Panc1 (cell line): ENCODE data around the gene IGF2R. TPM values are rescaled to one million over a fixed set of nuclear protein-coding genes. Genes with fewer than 3 reads are reported as not detected.

Experiments used
- ATAC-seq: fragments of 200-7000 bp; cut with Tn5 transposase; 2 replicates; pipeline ENCODE4 v1.9.1; 2020; ENCODE audit warnings: mild to moderate bottlenecking, moderate library complexity
- BruUV-seq: library from RNA; stranded (reverse); fragments of 400-500 nt; replicated peaks from 2 replicates; lab custom pipeline; 2021; lab: Mats Ljungman, UMichigan
- CTCF ChIA-PET: fragments of 300-600 bp; sonication (Branson Sonifier 250); formaldehyde crosslinking; loops from one replicate; lab custom pipeline; 2022; ENCODE audit warnings: antibody characterized with exemption; lab: Charles Lee
- POLR2A ChIA-PET: fragments of 300-600 bp; sonication (Branson Sonifier 250); formaldehyde crosslinking; loops from one replicate; lab custom pipeline; 2022; ENCODE audit warnings: antibody characterized with exemption; lab: Charles Lee
- DNase-seq: peaks from one replicate; pipeline ENCODE4 v3.0.0-alpha.2; 2010; ENCODE audit warnings: low read depth, low spot score
- H3K27ac ChIP-seq: 2 replicates; pipeline ENCODE4 v1.5.1; 2011; ENCODE audit warnings: mild to moderate bottlenecking, low read length, inconsistent platforms
- H3K27me3 ChIP-seq: fragments of 200-500 bp; sonication (Bioruptor generic); 2 replicates; pipeline ENCODE4 v1.6.0; 2014; ENCODE audit warnings: low read length, inconsistent platforms; ENCODE audit not compliant: control insufficient read depth, insufficient read depth
- H3K36me3 ChIP-seq: fragments of 200-500 bp; sonication (Bioruptor generic); 2 replicates; pipeline ENCODE4 v1.5.1; 2014; ENCODE audit warnings: inconsistent platforms, mild to moderate bottlenecking, low read length, moderate library complexity; ENCODE audit not compliant: control insufficient read depth, insufficient read depth
- H3K4me1 ChIP-seq: 2 replicates; pipeline ENCODE4 v1.5.1; 2011; ENCODE audit warnings: inconsistent platforms, mild to moderate bottlenecking, low read length, moderate library complexity; ENCODE audit not compliant: control insufficient read depth, insufficient read depth
- H3K4me3 ChIP-seq, 2 experiments: 2 replicates each; pipeline ENCODE4 v1.5.1; 2011 to 2012; ENCODE audit warnings: low read depth in 2 of 2, low read length in 2 of 2, mild to moderate bottlenecking in 2 of 2, inconsistent platforms in 1 of 2, moderate library complexity in 1 of 2
- H3K9me3 ChIP-seq: fragments of 200-500 bp; sonication (Bioruptor generic); 2 replicates; pipeline ENCODE4 v1.5.1; 2014; ENCODE audit warnings: low read depth, mild to moderate bottlenecking, inconsistent platforms, low read length, moderate library complexity; ENCODE audit not compliant: control insufficient read depth, insufficient read depth
- POLR2AphosphoS5 ChIP-seq: IDR thresholded peaks from 2 replicates; pipeline ENCODE4 v1.6.1; 2012; ENCODE audit warnings: mild to moderate bottlenecking, low read depth, low read length, moderate library complexity
- REST ChIP-seq, 2 experiments: IDR thresholded peaks; 2 replicates each; pipeline ENCODE4 v1.6.1; 2011 to 2012; ENCODE audit warnings: low read depth in 2 of 2, control low read depth in 1 of 2, low read length in 1 of 2, mild to moderate bottlenecking in 1 of 2, moderate library complexity in 1 of 2; ENCODE audit not compliant: insufficient read depth in 1 of 2
- SIN3A ChIP-seq: IDR thresholded peaks from 2 replicates; pipeline ENCODE4 v1.6.1; 2012; ENCODE audit warnings: low read depth, mild to moderate bottlenecking, low read length, moderate library complexity, borderline replicate concordance; ENCODE audit not compliant: insufficient read depth
- TCF7L2 ChIP-seq: IDR thresholded peaks from 2 replicates; pipeline ENCODE4 v1.6.1; 2011; ENCODE audit warnings: mild to moderate bottlenecking, low read depth, low read length, inconsistent platforms
- in situ Hi-C: cut with HindIII; loops from 2 replicates; pipeline ENCODE4 v1.10.0; 2016; ENCODE audit warnings: low sequenced_read_pairs, low pct_unique_long_range_greater_than_20kb
- intact Hi-C: fragments of 100-400 bp; cut with micrococcal nuclease; formaldehyde crosslinking; loops from one replicate; pipeline ENCODE4 v1.10.0; 2022; ENCODE audit not compliant: unreplicated experiment
- total RNA-seq: library from RNA; stranded (reverse); gene quantifications from one replicate; pipeline ENCODE4 v1.2.1, GENCODE V29; 2021; ENCODE audit not compliant: unreplicated experiment
- TF ChIP-seq, protein P1 (sequence below): fragments of 450-650 bp; IDR thresholded peaks from 2 replicates; pipeline ENCODE4 v1.5.1; 2017; ENCODE audit warnings: mild to moderate bottlenecking

IGF2R gene
- total RNA-seq, 1 experiment from 2014 or later = 163 TPM

GRCh38 chr6:160141001-160141726 lies 172.3 kb downstream of the IGF2R start:
- intact Hi-C loops (no loop called here), in situ Hi-C loops (no loop called here)
- H3K36me3 ChIP-seq = no peaks in the 10 kb centered on the region
- H3K27ac ChIP-seq = no peak overlapping the region
- POLR2A ChIA-PET = no interaction called here
- no peak overlapping the region for H3K4me3 ChIP-seq
- ATAC-seq (no peak), DNase-seq (no peak)
- H3K4me1 ChIP-seq = no peaks in the 10 kb centered on the region
- no TSS peak for BruUV-seq
- CTCF ChIA-PET = no interaction called here
- H3K9me3 ChIP-seq = no peaks in the 10 kb centered on the region
- no peaks in the 10 kb centered on the region for H3K27me3 ChIP-seq
- TF ChIP-seq REST (IDR thresholded peaks at IDR 0.05; ENCODE audit: insufficient read depth in 1 of 2, low read depth in 2 of 2, low read length in 1 of 2) = no peak
- TF ChIP-seq TCF7L2 = no peak
- no peak for TF ChIP-seq POLR2AphosphoS5
- TF ChIP-seq, protein P1, sequence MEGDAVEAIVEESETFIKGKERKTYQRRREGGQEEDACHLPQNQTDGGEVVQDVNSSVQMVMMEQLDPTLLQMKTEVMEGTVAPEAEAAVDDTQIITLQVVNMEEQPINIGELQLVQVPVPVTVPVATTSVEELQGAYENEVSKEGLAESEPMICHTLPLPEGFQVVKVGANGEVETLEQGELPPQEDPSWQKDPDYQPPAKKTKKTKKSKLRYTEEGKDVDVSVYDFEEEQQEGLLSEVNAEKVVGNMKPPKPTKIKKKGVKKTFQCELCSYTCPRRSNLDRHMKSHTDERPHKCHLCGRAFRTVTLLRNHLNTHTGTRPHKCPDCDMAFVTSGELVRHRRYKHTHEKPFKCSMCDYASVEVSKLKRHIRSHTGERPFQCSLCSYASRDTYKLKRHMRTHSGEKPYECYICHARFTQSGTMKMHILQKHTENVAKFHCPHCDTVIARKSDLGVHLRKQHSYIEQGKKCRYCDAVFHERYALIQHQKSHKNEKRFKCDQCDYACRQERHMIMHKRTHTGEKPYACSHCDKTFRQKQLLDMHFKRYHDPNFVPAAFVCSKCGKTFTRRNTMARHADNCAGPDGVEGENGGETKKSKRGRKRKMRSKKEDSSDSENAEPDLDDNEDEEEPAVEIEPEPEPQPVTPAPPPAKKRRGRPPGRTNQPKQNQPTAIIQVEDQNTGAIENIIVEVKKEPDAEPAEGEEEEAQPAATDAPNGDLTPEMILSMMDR = no peak

DNA sequence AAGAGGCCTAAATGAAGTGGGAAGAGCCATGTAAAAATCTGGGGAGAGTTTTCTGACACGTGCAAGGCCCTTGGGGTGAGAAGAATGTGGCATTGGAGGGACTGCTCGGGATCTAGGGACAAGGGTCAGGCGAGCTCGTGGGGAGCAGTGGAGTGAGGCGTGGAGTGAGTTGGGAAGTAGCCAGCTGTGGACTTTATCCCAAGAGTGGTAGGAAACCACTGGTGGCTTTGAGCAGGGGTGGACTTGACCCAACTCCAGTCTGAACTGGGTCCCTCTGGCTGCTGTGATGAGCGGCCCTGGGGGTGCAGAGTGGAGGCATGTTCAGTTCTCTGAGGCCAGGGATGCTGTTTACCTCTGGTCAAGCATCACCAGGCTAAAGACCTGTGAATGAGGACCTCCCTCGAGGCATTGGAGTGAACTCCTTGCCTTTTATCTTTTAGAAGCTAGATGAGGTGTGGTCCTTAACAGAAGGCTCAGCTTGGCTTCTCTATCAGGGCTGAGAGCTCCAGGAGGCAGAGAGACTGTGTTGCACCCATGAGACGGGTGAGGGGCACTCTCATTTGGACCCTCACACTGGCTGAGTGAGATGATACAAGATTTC lies 173.3 kb downstream of the IGF2R start:
- TF ChIP-seq POLR2AphosphoS5 (no peak), SIN3A (no peak), TCF7L2 (no peak), REST (IDR thresholded peaks at IDR 0.05; ENCODE audit: insufficient read depth in 1 of 2, low read depth in 2 of 2, low read length in 1 of 2) (no peak)
- TF ChIP-seq, protein P1 = no peak
- intact Hi-C loops (no loop called here), in situ Hi-C loops (no loop called here)
- H3K4me3 ChIP-seq = no peak overlapping the region
- ChIA-PET POLR2A (no interaction called here), CTCF (no interaction called here)
- no peaks in the 10 kb centered on the region for H3K27me3 ChIP-seq
- H3K36me3 ChIP-seq = no peaks in the 10 kb centered on the region
- ATAC-seq (no peak), DNase-seq (no peak)
- H3K27ac ChIP-seq = no peak overlapping the region
- no TSS peak for BruUV-seq
- no peaks in the 10 kb centered on the region for H3K9me3 ChIP-seq
- H3K4me1 ChIP-seq = no peaks in the 10 kb centered on the region
